CD4-positive, alpha-beta T cell treated with Interferon gamma for 1 hour (primary cell): ENCODE results near the gene TBC1D12.
"Not testable (repeated sequence)": the region's sequence is repeated elsewhere in the genome, so short reads cannot be mapped to it uniquely, and the experiment has no call there.

ENCODE experiments used
- DNase-seq: peaks from one replicate; pipeline ENCODE4 v3.0.0-alpha.2; 2020

TBC1D12 gene

GRCh38 chr10:94402204-94402842, at the start of gene TBC1D12:
TSS of gene TBC1D12 (plus strand) at chr10:94402541. CDS start at chr10:94402614, 73 bp downstream.
- peak; percentile 74 for DNase-seq

- no peak for DNase-seq
Observed at GRCh38 chr10:94353336-94353735, 49.0 kb upstream of the TBC1D12 start.

GRCh38 chr10:94355841-94356240, 46.5 kb upstream of the TBC1D12 start:
- DNase-seq, result no peak

- DNase-seq, result no peak
Observed at GRCh38 chr10:94357193-94357592, 45.1 kb upstream of the TBC1D12 start.

DNA sequence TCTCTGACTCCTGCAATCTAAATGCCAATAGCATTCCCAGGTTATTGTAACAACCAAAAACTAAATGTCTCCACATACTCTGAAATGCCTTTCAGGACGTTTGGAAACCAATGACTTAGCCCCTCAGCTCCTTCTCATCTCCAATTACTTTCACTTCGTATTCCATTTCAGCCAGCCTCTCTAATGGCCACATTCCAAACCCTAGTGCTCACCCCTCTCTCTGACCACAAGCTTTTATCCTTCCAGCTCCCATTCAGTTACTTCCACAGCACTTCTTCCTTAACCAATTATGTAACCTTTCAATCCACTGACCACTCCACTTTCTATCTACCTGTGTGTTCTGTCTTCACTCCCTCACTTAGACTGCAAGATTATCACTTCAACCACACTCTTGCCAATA, 43.9 kb upstream of the TBC1D12 start:
- DNase-seq, result no peak

DNA sequence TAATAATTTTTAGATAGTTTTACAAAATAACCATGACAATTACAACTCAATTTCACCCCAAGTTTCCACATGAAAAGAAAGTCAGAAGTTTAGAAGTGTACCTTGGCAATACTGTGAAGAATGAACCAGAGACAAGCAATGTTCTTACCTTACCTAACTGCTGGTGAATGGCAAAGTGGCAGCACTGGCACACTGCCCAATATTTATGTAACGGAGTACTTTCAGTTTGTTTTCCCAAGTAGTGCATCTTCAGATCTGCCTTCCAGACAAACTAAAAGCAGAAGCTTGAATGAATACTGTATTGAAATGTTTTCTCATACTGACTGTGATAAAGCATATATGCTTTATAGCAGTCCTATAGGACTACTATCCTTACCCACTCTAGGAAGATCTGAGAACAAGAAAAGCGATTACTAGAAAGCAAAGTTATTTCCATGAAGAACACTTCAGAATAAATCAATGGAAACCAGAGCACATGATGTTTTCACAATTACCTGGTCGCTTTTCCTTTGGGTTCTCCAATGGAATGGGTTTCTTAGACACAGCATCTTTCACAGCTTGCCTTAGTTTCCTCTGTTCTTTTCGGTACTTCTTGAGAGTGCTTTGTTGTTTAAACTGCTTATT, 41.1 kb upstream of the TBC1D12 start:
- DNase-seq, result no peak

DNA sequence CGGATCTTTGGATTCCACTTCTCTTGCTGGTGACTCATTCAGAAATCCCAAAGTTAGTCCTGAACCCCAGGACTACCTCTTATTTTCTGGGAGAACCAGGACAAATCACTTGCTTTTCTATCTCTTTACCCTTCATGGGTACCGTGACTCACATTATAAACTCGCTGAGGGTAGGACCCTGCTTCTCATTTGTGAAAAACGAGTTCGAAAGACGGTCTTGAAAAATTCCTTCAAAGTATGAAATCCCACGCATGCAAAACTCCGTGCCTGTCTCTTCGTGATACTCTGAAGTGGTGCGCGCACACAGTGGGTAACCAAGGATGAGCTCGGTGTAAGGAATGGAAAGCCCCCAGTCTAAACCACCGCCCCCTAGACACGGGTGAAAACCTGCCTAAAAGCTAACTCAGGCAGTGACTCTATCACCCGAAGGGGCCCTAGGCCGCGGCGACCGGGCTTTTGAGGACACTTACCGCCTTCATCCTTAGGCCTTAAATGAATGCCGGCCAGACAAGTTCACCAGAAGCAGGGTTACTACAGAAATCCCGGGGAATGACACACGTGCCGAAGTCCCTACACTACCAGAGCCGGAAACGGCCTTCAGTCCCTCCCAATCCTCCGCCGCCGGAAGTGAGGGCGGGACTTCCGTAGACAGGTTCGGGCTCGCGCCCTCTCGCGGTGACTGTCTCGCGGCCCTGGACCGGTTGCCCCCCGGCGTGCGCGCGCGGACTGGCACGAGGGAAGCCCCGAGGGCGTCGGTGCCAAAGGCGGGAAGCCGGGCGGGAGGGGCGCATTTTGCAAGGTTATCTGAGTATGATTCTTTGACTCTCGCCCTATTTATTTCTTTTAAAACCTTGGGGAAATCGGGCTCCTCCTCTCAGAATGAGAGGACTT, 39.7 kb upstream of the TBC1D12 start, which contains the start of gene NOC3L:
Gene NOC3L, minus strand, starts transcription at position 580 of the 891 bp plus-strand sequence. Its CDS starts 101 bp downstream, at position 479.
- peak; percentile 91 for DNase-seq

DNA sequence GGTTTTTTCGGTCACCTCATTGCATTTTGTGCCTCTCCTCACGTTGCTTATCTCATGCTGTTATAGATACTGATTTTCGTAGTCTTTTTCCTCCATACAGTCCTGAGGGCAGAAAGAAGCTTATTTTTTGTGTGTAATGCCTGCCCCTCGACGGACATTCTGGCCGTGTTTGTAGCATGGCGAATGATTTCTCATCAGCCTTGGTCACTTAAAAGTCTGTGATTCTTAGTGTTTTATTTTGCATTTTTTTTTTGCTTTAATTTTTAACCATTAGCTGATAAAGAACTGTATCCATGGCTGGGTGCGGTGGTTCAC, 39.1 kb upstream of the TBC1D12 start:
- DNase-seq, result no peak

- no peak for DNase-seq
Observed at GRCh38 chr10:94364482-94364881, 37.9 kb upstream of the TBC1D12 start.

DNA sequence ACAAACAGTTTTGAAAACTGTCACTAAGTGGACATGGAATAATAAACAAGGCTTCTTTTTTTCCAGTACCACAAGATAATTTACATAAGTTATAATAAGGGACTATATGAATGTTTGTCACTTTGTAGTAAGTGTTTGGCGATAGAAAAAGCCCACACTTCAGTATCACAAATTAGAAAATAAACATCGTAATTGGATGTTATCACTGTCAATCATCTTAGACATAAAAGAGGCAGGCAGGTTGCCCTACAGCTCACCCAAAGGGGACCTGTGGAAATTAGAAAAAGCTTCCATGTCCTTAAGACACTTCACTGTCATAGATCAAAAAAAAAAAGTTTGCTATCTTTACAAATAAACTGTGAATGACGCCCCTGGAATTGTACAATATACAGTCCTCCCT, 36.0 kb upstream of the TBC1D12 start:
- no peak for DNase-seq

- no peak for DNase-seq
Observed at GRCh38 chr10:94370501-94370900, 31.8 kb upstream of the TBC1D12 start.

- DNase-seq, result no peak
Observed at GRCh38 chr10:94375374-94375773, 27.0 kb upstream of the TBC1D12 start.

- no peak for DNase-seq
Observed at GRCh38 chr10:94376865-94377264, 25.5 kb upstream of the TBC1D12 start.

DNA sequence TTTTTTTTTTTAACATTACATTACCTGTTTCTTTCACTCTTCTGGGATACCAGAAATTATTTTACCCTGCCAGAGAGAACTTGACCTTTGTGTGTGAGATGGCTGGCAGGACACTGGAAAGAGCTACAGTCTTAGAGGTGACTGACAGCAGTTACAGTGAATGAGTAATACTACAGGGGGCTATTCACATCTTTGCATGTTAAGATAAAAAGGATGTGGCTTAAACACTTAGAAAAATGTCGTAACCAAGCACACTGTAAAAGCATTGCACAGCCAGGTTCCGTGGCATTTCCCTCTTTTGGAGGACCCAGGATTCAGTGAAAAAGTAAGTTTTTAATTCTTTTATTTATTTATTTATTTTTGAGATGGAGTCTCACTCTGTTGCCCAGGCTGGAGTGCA, 18.8 kb upstream of the TBC1D12 start:
- DNase-seq, result no peak

GRCh38 chr10:94385733-94386132, 16.6 kb upstream of the TBC1D12 start:
- DNase-seq, result not testable (repeated sequence)

DNA sequence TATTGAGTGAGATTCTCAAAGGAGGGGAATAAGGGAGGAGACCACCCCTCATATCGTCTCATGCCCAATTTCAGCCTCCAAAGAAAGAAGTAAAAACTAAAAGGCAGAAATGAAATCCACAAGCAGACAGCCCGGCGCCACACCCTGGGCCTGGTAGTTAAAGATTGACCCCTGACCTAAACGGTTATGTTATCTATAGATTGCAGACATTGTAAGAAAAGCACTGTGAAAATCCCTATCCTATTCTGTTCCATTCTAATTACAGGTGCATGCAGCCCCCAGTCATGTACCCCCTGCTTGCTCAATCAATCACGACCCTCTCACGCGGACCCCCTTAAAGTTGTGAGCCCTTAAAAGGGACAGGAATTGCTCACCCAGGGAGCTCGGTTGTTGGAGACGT, 10.2 kb upstream of the TBC1D12 start:
- DNase-seq, result not testable (repeated sequence)

GRCh38 chr10:94397549-94398370, 4.6 kb upstream of the TBC1D12 start:
- no peak for DNase-seq

GRCh38 chr10:94398762-94399161, 3.6 kb upstream of the TBC1D12 start:
- no peak for DNase-seq

GRCh38 chr10:94402843-94403379, 570 bp downstream of the TBC1D12 start:
- DNase-seq, result no peak

DNA sequence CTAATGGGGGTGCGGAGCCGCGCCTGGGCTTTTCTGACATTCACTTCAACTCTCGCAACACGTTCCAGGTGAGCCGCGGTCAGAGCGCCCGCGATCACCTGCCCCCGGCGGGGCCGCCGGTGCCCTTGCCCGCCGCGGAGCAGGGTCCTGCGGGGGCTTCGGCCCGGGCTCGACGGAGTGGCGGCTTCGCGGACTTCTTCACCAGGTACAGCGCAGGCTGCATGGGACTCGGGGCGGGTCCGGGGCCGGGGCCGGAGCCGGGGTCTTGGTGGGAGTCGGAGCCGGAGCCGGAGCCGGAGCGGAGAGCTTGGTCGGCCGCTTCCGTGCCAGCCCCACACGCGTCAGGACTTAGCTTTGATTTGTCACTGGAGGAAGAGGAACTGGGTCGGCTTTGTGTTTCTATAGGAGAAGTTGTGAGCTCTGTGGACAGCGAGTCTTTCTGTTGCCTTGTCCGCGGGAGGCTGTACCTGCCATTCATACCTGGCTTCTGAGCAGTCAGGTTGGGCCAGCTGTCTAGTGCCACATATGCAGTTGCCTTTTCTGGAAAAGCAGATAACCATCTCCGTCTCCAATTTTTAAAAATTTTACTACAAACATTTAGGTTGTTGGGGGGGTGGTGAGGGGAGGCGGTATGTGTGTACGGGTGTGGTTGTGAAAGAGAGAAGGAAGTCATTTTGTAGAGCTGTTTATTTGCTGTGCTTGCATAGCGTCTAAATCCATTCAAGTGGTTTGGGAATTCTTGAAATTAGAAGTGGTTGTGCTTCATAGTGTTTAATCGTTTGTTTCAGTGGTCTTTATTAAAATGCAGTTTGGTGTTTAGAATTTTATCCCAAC, 1.3 kb downstream of the TBC1D12 start:
- DNase-seq, result peak; percentile 60

GRCh38 chr10:94405406-94405805, 3.1 kb downstream of the TBC1D12 start:
- no peak for DNase-seq

DNA sequence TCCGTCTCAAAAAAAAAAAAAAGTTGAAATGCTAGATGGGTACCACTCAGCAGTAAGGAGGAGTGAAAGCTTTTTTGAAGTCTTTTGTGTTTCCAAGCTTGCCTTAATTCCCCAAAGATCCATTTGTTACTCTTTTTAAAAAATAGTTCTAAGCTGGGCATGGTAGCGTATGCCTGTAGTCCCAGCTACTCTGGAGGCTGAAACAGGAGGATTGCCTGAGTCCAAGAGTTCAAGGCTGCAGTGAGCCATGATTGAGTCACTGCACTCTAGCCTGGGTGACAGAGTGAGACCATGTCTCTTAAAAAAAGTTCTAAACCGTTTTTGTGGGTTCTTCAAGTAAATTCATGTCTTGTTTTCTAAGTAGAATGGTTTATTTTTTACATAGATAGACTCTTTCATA, 5.3 kb downstream of the TBC1D12 start:
- DNase-seq, result no peak
